Measurements from ENCODE around the gene HS3ST6. TPM values are rescaled to one million over a fixed set of nuclear protein-coding genes. Genes with fewer than 3 reads are reported as not detected.

The HS3ST6 gene
- total and polyA plus RNA-seq, 9 of the 15 experiments (the other 6 are each of a cell fraction or from before 2014, with no cell fraction given), result not detected

DNA sequence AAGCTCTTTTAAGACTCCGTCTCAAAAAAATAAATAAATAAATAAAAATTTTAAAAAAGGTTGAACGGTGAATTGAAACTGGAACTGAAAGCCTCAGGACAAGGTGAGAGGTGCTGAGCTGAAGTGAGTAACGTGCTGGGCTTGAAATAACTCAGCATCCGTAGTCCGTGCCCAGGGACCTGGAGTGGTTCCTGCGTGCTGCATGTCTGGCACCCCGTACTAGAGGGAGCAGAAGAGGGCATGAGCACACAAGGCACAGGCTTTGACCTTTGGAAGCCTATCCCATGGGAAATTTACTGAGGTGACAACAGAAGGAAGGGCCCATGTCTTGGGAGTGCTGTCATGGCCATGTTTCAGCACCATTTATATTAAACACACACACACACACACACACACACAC lies 41.7 kb downstream of the HS3ST6 start:
- Histone ChIP-seq H3K4me1 (replicated peaks in 1 of 2; ENCODE audit: control insufficient read depth in 2 of 2, insufficient read depth in 2 of 2, low read length in 2 of 2) (peaks cover 10 to 15% of the 10 kb centered on the region in 2 experiments), H3K4me2 (ENCODE audit: insufficient read depth, low read length) (no peak overlapping the region), H3K79me2 (ENCODE audit: control insufficient read depth, insufficient read depth, low read length) (peaks cover 5% of the 10 kb centered on the region; the same call in 2 of the 3 replicates), H4K20me1 (replicated peaks; ENCODE audit: control insufficient read depth, insufficient read depth, low read length) (no peaks in the 10 kb centered on the region), H3K4me3 (no peak overlapping the region), H3K27ac (ENCODE audit: extremely low read depth, low read depth, low read length) (no peak overlapping the region), H3K9ac (ENCODE audit: insufficient read depth in 1 of 2, low read depth in 2 of 2, low read length in 2 of 2) (no peak overlapping the region; a peak in 1 of 4 replicates), H3K27me3 (ENCODE audit: control insufficient read depth in 2 of 2, insufficient read depth in 2 of 2, low read length in 2 of 2) (peaks cover 0 to 5% of the 10 kb centered on the region in 2 experiments; a peak in 3 of 5 replicates), H2AFZ (ENCODE audit: low read depth, low read length) (no peak overlapping the region), H3K36me3 (ENCODE audit: control insufficient read depth, insufficient read depth, low read length) (no peaks in the 10 kb centered on the region), H3K9me1 (ENCODE audit: control insufficient read depth, insufficient read depth, low read length) (no peaks in the 10 kb centered on the region), H3K9me3 (replicated peaks; ENCODE audit: control insufficient read depth, insufficient read depth, low read depth, low read length) (no peaks in the 10 kb centered on the region)
- DNase-seq (ENCODE audit: extremely low read depth in 1 of 4, low spot score in 3 of 4) (no peak), FAIRE-seq (no peak), ATAC-seq (no peak)
- intact Hi-C loops (cut with micrococcal nuclease) (no loop called here), in situ Hi-C loops (cut with MboI) (no loop called here)
- ChIA-PET CTCF (ENCODE audit: low intra/inter-chr PET ratio) (no interaction called here), POLR2A (interaction anchor here (1.0 to 1.1 kb wide), 2 partner anchors 8 to 10 kb away, joined by 3 to 5 read pairs; no protein-coding TSS in a partner anchor)
- BruUV-seq (replicated peaks), result no TSS peak
- WGBS (ENCODE audit: insufficient coverage, low coverage, missing lambda C conversion rate), result 64% methylated on average over 7 of the region's 7 CpGs
- TF ChIP-seq BACH1 (tag; IDR thresholded peaks at IDR 0.05), result no peak
- TF ChIP-seq GABPB2 (CRISPR knock-in tag; conservative IDR thresholded peaks at IDR 0.05), result no peak
- TF ChIP-seq ZNF133 (CRISPR knock-in tag; IDR thresholded peaks at IDR 0.05), result no peak
- TF ChIP-seq STAT5B (CRISPR knock-in tag; IDR thresholded peaks at IDR 0.05), result no peak
- TF ChIP-seq, protein P1, sequence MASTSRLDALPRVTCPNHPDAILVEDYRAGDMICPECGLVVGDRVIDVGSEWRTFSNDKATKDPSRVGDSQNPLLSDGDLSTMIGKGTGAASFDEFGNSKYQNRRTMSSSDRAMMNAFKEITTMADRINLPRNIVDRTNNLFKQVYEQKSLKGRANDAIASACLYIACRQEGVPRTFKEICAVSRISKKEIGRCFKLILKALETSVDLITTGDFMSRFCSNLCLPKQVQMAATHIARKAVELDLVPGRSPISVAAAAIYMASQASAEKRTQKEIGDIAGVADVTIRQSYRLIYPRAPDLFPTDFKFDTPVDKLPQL (IDR thresholded peaks at IDR 0.05; ENCODE audit: extremely low read depth, insufficient read length), result no peak
- no peak for TF ChIP-seq STAG1 (CRISPR knock-in tag; IDR thresholded peaks at IDR 0.05; ENCODE audit: borderline replicate concordance)
- no peak for TF ChIP-seq NRF1 (conservative IDR thresholded peaks at IDR 0.05 in 1 of 2, IDR thresholded peaks at IDR 0.05 in 1 of 2)
- no peak for TF ChIP-seq SMARCA4 (IDR thresholded peaks at IDR 0.05)
- TF ChIP-seq, protein P2, sequence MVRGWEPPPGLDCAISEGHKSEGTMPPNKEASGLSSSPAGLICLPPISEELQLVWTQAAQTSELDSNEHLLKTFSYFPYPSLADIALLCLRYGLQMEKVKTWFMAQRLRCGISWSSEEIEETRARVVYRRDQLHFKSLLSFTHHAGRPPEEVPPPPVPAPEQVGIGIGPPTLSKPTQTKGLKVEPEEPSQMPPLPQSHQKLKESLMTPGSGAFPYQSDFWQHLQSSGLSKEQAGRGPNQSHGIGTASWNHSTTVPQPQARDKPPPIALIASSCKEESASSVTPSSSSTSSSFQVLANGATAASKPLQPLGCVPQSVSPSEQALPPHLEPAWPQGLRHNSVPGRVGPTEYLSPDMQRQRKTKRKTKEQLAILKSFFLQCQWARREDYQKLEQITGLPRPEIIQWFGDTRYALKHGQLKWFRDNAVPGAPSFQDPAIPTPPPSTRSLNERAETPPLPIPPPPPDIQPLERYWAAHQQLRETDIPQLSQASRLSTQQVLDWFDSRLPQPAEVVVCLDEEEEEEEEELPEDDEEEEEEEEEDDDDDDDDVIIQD (CRISPR knock-in tag; IDR thresholded peaks at IDR 0.05), result no peak
- TF ChIP-seq FUS (optimal IDR thresholded peaks at IDR 0.05; ENCODE audit: low read depth, low read length), result no peak
- TF ChIP-seq FOXM1 (IDR thresholded peaks at IDR 0.05; ENCODE audit: low read depth), result no peak
- TF ChIP-seq FOXM1 (CRISPR knock-in tag; IDR thresholded peaks at IDR 0.05; ENCODE audit: low read depth), result no peak
- TF ChIP-seq TCFL5 (CRISPR knock-in tag; conservative IDR thresholded peaks at IDR 0.05), result no peak
- TF ChIP-seq, protein P3, sequence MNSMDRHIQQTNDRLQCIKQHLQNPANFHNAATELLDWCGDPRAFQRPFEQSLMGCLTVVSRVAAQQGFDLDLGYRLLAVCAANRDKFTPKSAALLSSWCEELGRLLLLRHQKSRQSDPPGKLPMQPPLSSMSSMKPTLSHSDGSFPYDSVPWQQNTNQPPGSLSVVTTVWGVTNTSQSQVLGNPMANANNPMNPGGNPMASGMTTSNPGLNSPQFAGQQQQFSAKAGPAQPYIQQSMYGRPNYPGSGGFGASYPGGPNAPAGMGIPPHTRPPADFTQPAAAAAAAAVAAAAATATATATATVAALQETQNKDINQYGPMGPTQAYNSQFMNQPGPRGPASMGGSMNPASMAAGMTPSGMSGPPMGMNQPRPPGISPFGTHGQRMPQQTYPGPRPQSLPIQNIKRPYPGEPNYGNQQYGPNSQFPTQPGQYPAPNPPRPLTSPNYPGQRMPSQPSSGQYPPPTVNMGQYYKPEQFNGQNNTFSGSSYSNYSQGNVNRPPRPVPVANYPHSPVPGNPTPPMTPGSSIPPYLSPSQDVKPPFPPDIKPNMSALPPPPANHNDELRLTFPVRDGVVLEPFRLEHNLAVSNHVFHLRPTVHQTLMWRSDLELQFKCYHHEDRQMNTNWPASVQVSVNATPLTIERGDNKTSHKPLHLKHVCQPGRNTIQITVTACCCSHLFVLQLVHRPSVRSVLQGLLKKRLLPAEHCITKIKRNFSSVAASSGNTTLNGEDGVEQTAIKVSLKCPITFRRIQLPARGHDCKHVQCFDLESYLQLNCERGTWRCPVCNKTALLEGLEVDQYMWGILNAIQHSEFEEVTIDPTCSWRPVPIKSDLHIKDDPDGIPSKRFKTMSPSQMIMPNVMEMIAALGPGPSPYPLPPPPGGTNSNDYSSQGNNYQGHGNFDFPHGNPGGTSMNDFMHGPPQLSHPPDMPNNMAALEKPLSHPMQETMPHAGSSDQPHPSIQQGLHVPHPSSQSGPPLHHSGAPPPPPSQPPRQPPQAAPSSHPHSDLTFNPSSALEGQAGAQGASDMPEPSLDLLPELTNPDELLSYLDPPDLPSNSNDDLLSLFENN (IDR thresholded peaks at IDR 0.05; ENCODE audit: low read depth in 2 of 2, low read length in 2 of 2), result no peak
- TF ChIP-seq, protein P4, sequence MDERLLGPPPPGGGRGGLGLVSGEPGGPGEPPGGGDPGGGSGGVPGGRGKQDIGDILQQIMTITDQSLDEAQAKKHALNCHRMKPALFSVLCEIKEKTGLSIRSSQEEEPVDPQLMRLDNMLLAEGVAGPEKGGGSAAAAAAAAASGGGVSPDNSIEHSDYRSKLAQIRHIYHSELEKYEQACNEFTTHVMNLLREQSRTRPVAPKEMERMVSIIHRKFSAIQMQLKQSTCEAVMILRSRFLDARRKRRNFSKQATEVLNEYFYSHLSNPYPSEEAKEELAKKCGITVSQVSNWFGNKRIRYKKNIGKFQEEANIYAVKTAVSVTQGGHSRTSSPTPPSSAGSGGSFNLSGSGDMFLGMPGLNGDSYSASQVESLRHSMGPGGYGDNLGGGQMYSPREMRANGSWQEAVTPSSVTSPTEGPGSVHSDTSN (CRISPR knock-in tag; IDR thresholded peaks at IDR 0.05; ENCODE audit: low read depth), result no peak
- TF ChIP-seq, protein P4 (tag; conservative IDR thresholded peaks at IDR 0.05; ENCODE audit: low read depth), result no peak
